Stimulated activated CD4-positive, alpha-beta T cell treated with anti-CD3 and anti-CD28 coated beads, TNF-alpha, amount 100 ng/mL, for 48 hours (primary cell): ENCODE results near the gene RHD.
"Not testable (repeated sequence)": the region's sequence is repeated elsewhere in the genome, so short reads cannot be mapped to it uniquely, and the experiment has no call there.

ENCODE experiments used
- DNase-seq, 3 donors: peaks; one replicate each; pipeline ENCODE4 v3.0.0-alpha.2; 2020; ENCODE audit warnings: low read depth in 3 of 3

The RHD gene

DNA sequence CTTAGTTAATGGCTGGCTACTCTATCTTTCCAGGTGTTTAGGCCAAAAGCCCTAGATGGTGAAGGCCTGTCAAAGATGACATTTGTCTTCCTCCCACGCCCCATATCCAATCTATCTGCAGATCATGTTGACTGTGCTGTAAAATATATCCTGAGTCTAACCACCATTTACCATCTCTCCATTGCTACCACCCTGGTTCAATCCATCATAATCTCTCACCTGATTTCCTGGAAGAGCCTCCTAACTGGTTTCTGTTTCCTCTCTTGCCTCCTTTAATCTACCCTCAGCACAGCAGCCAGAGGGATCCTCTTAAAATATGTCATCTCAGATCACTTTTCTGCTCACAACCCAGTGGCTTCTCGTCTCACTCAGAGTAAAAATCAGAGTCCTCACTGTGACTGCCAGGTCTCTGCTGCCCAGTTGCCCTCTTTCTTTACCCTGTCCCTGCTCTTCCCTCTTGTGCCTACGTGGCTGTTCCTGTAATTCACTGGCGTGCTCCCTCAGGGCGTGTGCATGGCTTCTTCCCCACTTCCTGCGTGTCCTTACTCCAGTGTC lies 83.6 kb downstream of the RHD start:
- DNase-seq, result no peak

DNA sequence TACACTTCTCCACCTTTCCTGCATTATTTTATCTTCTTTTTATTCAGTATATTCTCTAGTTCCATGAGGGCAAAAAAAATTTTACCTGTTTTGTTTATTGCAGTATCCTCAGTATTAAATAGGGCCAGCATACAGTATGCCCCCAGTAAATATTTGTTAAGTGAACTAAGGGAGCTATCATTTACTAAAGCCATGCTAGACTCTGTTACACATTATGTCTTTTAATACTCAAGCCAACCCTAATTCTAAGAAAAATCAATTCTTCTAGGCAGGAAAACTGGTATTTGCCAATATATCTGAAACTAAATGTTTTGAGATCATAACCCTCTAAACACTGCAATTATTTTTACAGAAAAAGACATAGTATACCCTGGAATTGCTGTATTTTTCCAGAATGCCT lies 84.1 kb downstream of the RHD start:
- DNase-seq, result no peak

DNA sequence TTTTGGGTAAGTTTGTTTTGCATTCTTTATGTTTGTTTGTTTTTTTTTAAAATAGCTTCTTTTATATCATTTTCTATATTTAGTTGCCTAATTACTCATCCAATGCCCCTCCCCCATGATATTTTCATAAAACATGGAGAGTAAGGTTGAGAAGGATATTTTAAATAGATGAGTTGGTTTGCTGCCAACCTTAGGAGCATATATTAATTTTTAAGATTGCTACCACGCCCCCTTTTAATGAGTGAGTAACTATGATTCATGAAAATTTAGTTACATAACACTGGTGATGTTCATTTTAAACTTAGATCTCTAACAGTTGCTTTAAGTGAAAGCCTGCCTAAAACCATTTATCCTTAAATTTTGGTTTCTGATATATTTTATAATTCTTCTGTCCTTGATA lies 84.5 kb downstream of the RHD start:
- no peak for DNase-seq

DNA sequence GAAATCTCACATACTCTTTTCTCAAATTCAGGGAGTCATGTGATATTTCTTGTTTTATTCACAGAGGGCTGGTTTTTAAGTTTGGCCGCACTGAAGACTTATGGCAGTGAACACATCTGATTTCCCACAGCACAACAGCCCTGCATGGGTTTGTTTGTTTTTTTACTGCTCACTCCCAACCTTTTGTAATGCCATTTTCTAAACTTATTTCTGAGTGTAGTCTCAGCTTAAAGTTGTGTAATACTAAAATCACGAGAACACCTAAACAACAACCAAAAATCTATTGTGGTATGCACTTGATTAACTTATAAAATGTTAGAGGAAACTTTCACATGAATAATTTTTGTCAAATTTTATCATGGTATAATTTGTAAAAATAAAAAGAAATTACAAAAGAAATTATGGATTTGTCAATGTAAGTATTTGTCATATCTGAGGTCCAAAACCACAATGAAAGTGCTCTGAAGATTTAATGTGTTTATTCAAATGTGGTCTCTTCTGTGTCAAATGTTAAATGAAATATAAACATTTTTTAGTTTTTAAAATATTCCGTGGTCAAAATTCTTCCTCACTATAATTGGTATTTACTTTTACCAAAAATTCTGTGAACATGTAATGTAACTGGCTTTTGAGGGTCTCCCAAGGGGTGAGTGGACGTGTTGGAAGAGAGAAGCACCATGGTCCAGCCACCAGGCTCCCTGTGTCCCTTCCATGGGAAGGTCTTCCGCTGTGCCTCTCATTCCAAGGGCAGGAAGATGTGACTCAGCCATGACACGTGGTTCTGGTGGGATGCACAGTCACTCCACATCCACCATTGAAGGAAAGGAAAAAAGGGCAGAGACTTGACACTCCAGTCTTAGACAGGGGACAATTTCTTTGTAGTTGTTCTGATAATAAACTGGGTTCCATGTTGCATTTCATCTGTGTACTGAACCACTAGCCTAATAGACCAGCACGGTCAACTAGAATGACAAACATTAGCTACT lies 88.6 kb downstream of the RHD start:
- no peak for DNase-seq

DNA sequence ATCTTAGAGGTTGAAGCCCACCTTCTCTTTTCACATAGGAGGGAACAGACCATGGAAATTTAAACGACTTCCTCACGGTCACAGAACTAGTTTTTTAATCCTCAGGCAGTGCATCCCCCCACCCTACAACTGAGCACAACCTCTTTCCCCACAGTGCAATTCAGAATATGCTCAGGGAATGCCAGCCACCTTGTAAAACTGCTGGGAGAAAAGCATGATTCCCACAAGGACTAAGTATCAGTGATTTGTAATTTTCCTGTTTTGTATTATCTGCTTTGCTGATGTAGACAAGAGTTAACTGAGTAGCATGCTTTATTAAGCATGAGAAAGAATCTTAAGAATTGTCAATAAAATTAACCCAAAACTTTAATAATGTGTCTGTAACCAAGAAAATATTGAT lies 89.6 kb downstream of the RHD start:
- DNase-seq, result no peak

DNA sequence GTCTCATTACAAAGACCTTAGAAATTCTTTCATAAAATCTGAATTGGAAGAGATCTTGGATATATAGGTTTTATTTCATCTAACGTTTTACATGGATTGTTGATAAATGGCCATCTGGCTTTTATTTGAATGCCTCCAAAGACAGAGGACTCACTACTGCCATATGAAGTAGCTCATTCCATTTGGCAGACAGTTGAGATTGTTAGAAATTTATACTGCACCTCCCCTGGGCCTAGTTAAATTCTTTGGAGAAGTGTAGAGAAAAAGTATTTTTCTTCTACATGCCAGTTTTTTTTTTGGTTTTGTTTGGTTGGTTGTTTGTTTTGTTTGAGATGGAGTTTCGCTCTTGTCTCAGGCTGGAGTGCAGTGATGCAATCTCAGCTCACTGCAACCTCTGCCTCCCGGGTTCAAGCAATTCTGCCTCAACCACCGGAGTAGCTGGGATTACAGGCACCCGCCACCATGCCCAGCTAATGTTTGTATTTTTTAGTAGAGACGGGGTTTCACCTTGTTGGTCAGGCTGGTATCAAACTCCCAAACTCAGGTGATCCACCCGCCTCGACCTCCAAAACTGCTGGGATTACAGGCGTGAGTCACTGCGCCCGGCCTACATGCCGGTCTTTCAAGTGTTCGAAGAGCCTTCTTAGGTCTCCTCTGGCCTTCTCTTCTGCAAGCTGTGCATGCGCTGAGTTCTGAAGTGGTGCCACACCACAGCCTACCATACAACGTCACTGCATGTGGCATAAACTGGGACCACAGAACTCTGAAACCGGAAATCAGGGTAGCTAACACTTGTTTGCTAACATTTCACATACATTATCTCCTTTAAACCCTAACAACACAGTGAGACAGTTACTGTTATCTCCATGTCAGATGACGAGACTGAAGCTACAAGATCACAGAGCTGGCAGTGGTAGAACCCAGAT lies 90.6 kb downstream of the RHD start:
- not testable (repeated sequence) for DNase-seq

DNA sequence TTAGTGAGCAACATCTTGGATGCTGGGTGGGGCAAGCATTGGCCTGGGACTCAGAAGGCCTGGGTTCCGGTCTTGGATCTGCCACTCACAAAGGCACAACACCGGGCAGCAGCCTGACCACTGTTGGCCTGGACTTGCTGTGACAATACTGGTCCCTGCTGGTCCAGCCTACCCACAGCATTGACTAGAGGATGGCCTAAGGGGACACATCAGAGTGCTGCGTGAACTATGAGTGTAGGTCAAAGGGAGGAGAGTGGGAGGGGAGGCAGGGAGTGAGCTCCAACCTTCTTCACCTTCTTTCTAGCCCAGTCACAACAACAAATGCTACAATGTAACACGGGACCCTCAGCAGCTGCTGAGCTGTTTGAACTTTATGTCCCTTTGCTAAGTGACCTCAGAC lies 96.9 kb downstream of the RHD start:
- no peak for DNase-seq

DNA sequence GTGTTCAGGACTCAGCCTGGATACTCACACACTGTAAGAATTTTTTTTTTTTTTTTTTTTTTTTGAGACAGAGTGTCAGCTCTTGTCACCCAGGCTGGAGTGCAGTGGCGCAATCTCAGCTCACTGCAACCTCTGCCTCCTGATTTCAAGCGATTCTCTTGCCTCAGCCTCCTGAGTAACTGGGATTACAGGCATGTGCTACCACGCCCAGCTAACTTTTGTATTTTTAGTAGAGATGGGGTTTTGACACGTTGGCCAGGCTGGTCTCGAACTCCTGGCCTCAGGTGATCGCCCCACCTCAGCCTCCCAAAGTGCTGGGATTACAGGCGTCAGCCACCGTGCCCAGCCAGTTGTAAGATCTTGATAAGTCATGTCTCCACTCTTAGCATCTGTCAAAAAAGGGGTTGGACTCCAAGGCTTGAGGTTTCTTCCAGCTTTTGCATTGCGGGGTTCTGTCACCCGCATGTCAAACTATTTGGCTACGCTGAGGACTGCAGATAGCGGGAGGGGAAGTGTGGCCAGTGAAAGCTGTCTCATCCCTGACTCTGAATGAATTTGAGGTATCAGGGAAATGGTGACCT lies 97.5 kb downstream of the RHD start:
- DNase-seq, result not testable (repeated sequence)

DNA sequence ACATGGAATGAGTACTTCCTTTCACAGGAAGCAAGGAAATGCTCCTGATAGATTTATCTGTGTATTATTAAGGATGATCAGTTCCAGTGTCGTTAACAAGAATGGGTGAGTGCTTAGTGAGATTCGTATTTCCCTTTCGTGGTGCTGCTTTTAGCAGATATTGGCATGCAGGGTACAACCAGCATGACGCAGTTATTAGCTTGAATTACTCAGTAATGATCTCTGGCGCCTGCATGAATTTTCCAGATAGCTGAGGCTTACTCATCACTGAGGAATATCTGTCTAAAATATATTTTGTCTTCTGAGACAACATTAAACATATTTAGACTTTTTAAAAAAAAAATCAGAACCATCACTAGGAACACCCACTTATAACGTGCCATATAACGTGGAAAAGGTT lies 99.4 kb downstream of the RHD start:
- DNase-seq, result not testable (repeated sequence)

DNA sequence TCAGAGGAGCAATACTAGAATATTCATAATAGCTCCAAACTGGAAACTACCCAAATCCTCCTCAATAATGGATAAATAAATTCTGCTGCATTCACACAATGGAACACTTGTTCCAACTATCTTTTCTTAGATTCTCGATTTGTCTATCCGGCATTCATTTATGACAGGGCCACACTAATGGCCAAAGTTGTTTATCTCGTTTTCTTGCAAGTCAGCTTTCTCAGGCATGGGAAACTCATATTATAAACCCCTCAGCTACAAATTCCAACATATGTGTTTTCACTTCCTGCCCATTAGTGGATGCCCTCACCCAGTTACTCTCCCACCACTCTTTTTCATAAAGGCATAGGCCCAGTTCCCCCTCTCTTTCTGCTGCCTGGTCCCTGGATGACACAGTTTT lies 106.1 kb downstream of the RHD start:
- not testable (repeated sequence) for DNase-seq
